ENCODE results near the gene ELOVL1. TPM values are rescaled to one million over a fixed set of nuclear protein-coding genes. Genes with fewer than 3 reads are reported as not detected.

Gene ELOVL1
- total RNA-seq, 2 donors from 2014 or later: 24.3 to 41.4 TPM

GRCh38 chr1:43346636-43347035 lies 21.2 kb downstream of the ELOVL1 start:
- Histone ChIP-seq H3K36me3 (no peaks in the 10 kb centered on the region), H3K27me3 (no peaks in the 10 kb centered on the region), H3K4me1 (peaks cover 0 to 58% of the 10 kb centered on the region in 2 donors), H3K27ac (peak overlapping the region; percentile 87 to 91), H3K9me3 (no peaks in the 10 kb centered on the region), H3K4me3 (no peak overlapping the region)
- no peak for TF ChIP-seq CTCF (IDR thresholded peaks at IDR 0.05)
- DNase-seq (ENCODE audit: low spot score): no peak

GRCh38 chr1:43345120-43345519 lies 22.7 kb downstream of the ELOVL1 start:
- Histone ChIP-seq H3K27ac (peak overlapping the region; percentile 87 to 91), H3K4me1 (peaks cover 0 to 55% of the 10 kb centered on the region in 2 donors), H3K27me3 (no peaks in the 10 kb centered on the region), H3K36me3 (no peaks in the 10 kb centered on the region), H3K4me3 (no peak overlapping the region), H3K9me3 (no peaks in the 10 kb centered on the region)
- TF ChIP-seq CTCF (IDR thresholded peaks at IDR 0.05): no peak
- DNase-seq (ENCODE audit: low spot score): no peak

GRCh38 chr1:43344267-43344850 lies 23.5 kb downstream of the ELOVL1 start:
- DNase-seq (ENCODE audit: low spot score): no peak
- no peak for TF ChIP-seq CTCF (IDR thresholded peaks at IDR 0.05)
- Histone ChIP-seq H3K27me3 (no peaks in the 10 kb centered on the region), H3K4me3 (no peak overlapping the region), H3K9me3 (no peaks in the 10 kb centered on the region), H3K4me1 (peaks cover 0 to 48% of the 10 kb centered on the region in 2 donors), H3K27ac (peak overlapping the region; percentile 87 to 91), H3K36me3 (no peaks in the 10 kb centered on the region)

- no peak for DNase-seq (ENCODE audit: low spot score)
- peaks cover 0 to 26% of the 10 kb centered on the region in 2 donors for H3K4me1 ChIP-seq
- H3K27me3 ChIP-seq: no peaks in the 10 kb centered on the region
- TF ChIP-seq CTCF (IDR thresholded peaks at IDR 0.05): no peak
- no peaks in the 10 kb centered on the region for H3K36me3 ChIP-seq
- no peak overlapping the region for H3K4me3 ChIP-seq
- H3K9me3 ChIP-seq: no peaks in the 10 kb centered on the region
- no peak overlapping the region for H3K27ac ChIP-seq
These were observed 27.3 kb downstream of the ELOVL1 start for GRCh38 chr1:43340559-43340958.

- Histone ChIP-seq H3K4me1 (peaks cover 0 to 23% of the 10 kb centered on the region in 2 donors), H3K27me3 (no peaks in the 10 kb centered on the region)
- no peak for DNase-seq (ENCODE audit: low spot score)
These were observed 28.1 kb downstream of the ELOVL1 start for GRCh38 chr1:43339584-43340232.

More at GRCh38 chr1:43339584-43340232, 28.1 kb downstream of the ELOVL1 start:
- Histone ChIP-seq H3K36me3 (no peaks in the 10 kb centered on the region), H3K27ac (no peak overlapping the region), H3K9me3 (no peaks in the 10 kb centered on the region), H3K4me3 (no peak overlapping the region)
- no peak for TF ChIP-seq CTCF (IDR thresholded peaks at IDR 0.05)

All from right atrium auricular region (tissue), 2 donors.